Pancreas (tissue), 10 donors: ENCODE results near the gene EPB41L5. TPM values are rescaled to one million over a fixed set of nuclear protein-coding genes. Genes with fewer than 3 reads are reported as not detected.
A peak's percentile ranks its signal among the peaks of the same experiment; 100 is the strongest.

Experiments
- ATAC-seq, 4 donors: fragments of 200-7000 bp; cut with Tn5 transposase; one replicate each; pipeline versions ENCODE4 v1.8.0 to v1.9.1; 2020; ENCODE audit warnings: mild to moderate bottlenecking in 4 of 4, moderate library complexity in 4 of 4
- DNase-seq, 6 donors: peaks; one replicate each; pipeline ENCODE4 v3.0.0-alpha.2; 2020
- FAIRE-seq: peaks from 2 replicates; lab custom pipeline; 2012; peaks lifted over from hg19 to GRCh38; lab: Jason Lieb, UNC
- H3K27ac ChIP-seq, 4 donors: fragments of 200-600 bp; sonication (generic); 1 replicate in 3 of 4; 2 replicates in 1 of 4; pipeline versions ENCODE4 v1.5.0 to v1.8.0; 2020
- H3K27me3 ChIP-seq, 4 donors: fragments of 200-600 bp; one replicate each; pipeline ENCODE4 v1.8.0; 2021
- H3K36me3 ChIP-seq, 3 donors: fragments of 200-600 bp; sonication (generic) in 1 of 3; one replicate each; pipeline versions ENCODE4 v1.5.0 to v1.8.0; 2020 to 2021
- H3K4me1 ChIP-seq, 3 donors: fragments of 200-600 bp; one replicate each; pipeline ENCODE4 v1.8.0; 2021
- H3K4me3 ChIP-seq, 4 donors: fragments of 200-600 bp; sonication (generic) in 2 of 4; one replicate each; pipeline versions ENCODE4 v1.5.0 to v1.8.0; 2020 to 2021
- H3K9me3 ChIP-seq, 4 donors: fragments of 200-600 bp; one replicate each; pipeline ENCODE4 v1.8.0; 2021
- WGBS, 2 donors: extraction: QIAGEN DNeasy Blood & Tissue Kit; methylation state at CpG; one replicate each; pipeline ENCODE4 v1.1.7; 2013; 5-methylcytosine and 5-hydroxymethylcytosine counted together
- intact Hi-C, 3 donors: fragments of 100-400 bp; cut with DNase I; formaldehyde crosslinking; loops; one replicate each; pipeline versions ENCODE4 v1.11.1 to v1.14.2; 2022
- polyA plus RNA-seq, 2 donors: library from polyadenylated mRNA; stranded (reverse); fragments of 200-250 nt; gene quantifications; one replicate each; pipeline ENCODE4 v1.2.3, GENCODE V29; 2013
- total RNA-seq, 6 donors: library from RNA; stranded (reverse); fragmentation: NEBNext Ultra II Directional in 4 of 6; extraction: Animal tissue kit (Norgen Biotek cat#: 25700) in 4 of 6; gene quantifications; one replicate each; pipeline versions ENCODE4 v1.2.1 to v1.2.4, GENCODE V29; 2021 to 2023
- TF ChIP-seq, protein P1 (sequence below), 4 donors: fragments of 200-600 bp; sonication (generic) in 3 of 4; IDR thresholded peaks; one replicate each; pipeline versions ENCODE4 v1.5.0 to v1.8.0; 2021; ENCODE audit warnings: antibody characterized with exemption in 4 of 4
- donor health status: healthy with polysubstance abuse.
- donor health status: DM: no; HTN: no; CAD: no; lungs with moderate emphysema.
- donor health status: DM: no; HTN: no; CAD: no.
- donor health status: control.
- donor health status: control.
- donor health status: Bipolar disorder and iron deficiency.
- donor health status: DM: yes; HTN: yes; CAD: no.
- donor health status: DM: no; HTN: no; CAD: no.
- donor health status: DM: no; HTN: no; CAD: no.
- donor health status: DM: yes; HTN: yes; CAD: no.

The EPB41L5 gene
- total and polyA plus RNA-seq, 8 donors = 7.3 to 23.8 (median 20.5) TPM

DNA sequence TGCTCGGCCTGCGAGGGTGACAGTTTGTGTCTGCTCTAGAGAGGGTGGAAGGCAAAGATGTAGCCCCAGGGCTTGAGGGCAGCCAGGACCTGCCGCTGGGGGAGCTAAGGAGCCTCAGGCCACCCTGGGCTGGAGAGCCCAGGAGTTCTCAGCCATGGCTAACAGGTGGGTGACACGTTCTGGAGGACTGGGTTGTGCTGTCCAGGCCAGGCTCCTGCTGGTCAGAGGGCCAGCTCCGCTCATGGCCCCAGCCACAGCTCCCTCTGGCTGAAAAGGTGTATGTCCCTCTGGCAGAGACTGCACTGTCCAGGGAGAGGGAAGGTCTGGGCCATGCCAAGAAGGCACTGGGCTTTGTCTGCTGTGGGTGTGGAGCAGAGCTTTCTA is 191.1 kb downstream of the EPB41L5 start:
- no peak overlapping the region for H3K4me3 ChIP-seq
- FAIRE-seq = no peak
- TF ChIP-seq, protein P1, sequence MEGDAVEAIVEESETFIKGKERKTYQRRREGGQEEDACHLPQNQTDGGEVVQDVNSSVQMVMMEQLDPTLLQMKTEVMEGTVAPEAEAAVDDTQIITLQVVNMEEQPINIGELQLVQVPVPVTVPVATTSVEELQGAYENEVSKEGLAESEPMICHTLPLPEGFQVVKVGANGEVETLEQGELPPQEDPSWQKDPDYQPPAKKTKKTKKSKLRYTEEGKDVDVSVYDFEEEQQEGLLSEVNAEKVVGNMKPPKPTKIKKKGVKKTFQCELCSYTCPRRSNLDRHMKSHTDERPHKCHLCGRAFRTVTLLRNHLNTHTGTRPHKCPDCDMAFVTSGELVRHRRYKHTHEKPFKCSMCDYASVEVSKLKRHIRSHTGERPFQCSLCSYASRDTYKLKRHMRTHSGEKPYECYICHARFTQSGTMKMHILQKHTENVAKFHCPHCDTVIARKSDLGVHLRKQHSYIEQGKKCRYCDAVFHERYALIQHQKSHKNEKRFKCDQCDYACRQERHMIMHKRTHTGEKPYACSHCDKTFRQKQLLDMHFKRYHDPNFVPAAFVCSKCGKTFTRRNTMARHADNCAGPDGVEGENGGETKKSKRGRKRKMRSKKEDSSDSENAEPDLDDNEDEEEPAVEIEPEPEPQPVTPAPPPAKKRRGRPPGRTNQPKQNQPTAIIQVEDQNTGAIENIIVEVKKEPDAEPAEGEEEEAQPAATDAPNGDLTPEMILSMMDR (IDR thresholded peaks at IDR 0.05) = no peak
- WGBS, 2 donors = 80 to 82% methylated on average over 5 of the region's 5 CpGs
- H3K36me3 ChIP-seq = no peaks in the 10 kb centered on the region
- intact Hi-C loops = no loop called here
- H3K4me1 ChIP-seq = no peaks in the 10 kb centered on the region
- DNase-seq = peak in 1 of 6 donors; percentile 34
- H3K27me3 ChIP-seq = no peaks in the 10 kb centered on the region
- no peak for ATAC-seq
- H3K9me3 ChIP-seq = no peaks in the 10 kb centered on the region
- no peak overlapping the region for H3K27ac ChIP-seq

DNA sequence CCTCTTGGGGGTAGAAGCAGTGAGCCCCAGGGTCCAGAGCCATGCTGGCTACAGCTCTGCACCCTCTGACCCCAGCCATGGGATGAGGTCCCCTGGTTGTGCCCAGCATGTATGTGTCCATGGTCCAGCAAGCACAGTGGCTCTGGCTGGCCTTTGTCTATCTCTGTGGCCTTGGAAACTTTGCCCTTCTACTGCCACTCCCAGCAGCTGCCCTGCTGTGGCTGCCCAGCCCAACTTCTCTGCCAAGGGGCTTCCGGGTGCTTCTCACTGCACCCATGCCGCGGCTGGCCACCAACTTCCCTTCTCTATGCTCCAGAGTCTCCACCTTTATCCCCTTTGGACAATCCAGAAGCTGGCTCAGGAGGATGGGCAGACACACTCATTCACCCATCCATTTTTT is 191.5 kb downstream of the EPB41L5 start:
- no peaks in the 10 kb centered on the region for H3K9me3 ChIP-seq
- H3K4me1 ChIP-seq = no peaks in the 10 kb centered on the region
- TF ChIP-seq, protein P1 (IDR thresholded peaks at IDR 0.05) = no peak
- WGBS, 2 donors = 67 to 83% methylated on average over 3 of the region's 3 CpGs
- no peak for DNase-seq
- ATAC-seq = no peak
- no peak for FAIRE-seq
- H3K27ac ChIP-seq = no peak overlapping the region
- no peaks in the 10 kb centered on the region for H3K36me3 ChIP-seq
- no peak overlapping the region for H3K4me3 ChIP-seq
- no peaks in the 10 kb centered on the region for H3K27me3 ChIP-seq
- intact Hi-C loops = no loop called here

- H3K36me3 ChIP-seq = no peaks in the 10 kb centered on the region
- H3K27ac ChIP-seq = no peak overlapping the region
- WGBS, 2 donors = 87 to 88% methylated on average over 12 of the region's 12 CpGs
- no peaks in the 10 kb centered on the region for H3K27me3 ChIP-seq
- TF ChIP-seq, protein P1 (IDR thresholded peaks at IDR 0.05) = no peak
- intact Hi-C loops = no loop called here
- DNase-seq (peak in 1 of 6 donors; percentile 47), FAIRE-seq (no peak), ATAC-seq (no peak)
- H3K4me1 ChIP-seq = no peaks in the 10 kb centered on the region
- no peak overlapping the region for H3K4me3 ChIP-seq
- H3K9me3 ChIP-seq = no peaks in the 10 kb centered on the region
These were observed 192.2 kb downstream of the EPB41L5 start for GRCh38 chr2:120204945-120205670.

DNA sequence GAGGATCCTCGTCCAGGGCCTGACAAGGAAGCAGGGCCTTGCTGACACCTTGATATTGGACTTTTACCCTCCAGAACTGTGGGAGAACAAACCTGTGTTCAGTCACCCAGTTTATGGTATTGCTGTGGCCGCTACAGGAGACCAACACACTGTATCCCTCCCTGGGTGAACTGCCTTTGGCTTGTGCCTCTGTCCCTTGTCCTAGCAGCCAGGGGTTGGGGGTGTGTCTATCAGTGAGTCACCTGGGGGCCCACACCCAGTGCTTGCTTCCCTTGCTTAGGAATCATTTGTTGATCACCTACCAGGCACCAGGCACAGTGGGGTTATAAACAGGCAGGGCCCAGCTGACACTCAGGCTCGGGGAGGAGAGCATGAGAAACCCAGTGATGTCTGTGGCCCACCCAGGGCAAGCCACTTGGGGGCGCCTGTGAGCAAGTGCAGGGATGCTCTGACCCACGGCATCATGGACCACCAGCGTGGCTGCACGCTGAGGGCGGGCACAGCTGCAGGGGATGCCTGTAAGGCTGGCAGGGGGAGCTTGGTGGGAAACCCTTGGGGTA is 193.2 kb downstream of the EPB41L5 start:
- TF ChIP-seq, protein P1 (IDR thresholded peaks at IDR 0.05) = no peak
- intact Hi-C loops = no loop called here
- Histone ChIP-seq H3K4me3 (no peak overlapping the region), H3K4me1 (no peaks in the 10 kb centered on the region), H3K36me3 (no peaks in the 10 kb centered on the region), H3K9me3 (no peaks in the 10 kb centered on the region), H3K27ac (no peak overlapping the region), H3K27me3 (no peaks in the 10 kb centered on the region)
- no peak for FAIRE-seq
- WGBS, 2 donors = 79 to 91% methylated on average over 8 of the region's 8 CpGs
- peak in 2 of 4 donors; percentile 21 to 30 for ATAC-seq
- peak in 1 of 6 donors; percentile 39 for DNase-seq
